ENCODE data around the gene CYGB.

The CYGB gene

DNA sequence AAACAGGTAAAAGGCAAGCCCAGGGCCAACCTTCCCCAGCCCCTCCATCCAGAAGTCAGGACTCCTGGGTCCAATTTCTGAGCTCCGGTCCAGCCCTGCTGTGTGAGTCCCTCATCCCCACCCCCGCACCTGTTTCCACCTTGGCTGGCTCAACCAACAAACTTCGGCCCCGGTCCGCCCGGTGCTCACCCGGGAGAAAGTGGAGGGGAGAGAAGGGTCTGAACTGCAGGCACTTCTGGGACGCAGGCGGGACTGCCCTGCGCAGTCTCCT lies 36.8 kb downstream of the CYGB start:
- DNase-seq (ENCODE audit: low read depth): no peak

DNA sequence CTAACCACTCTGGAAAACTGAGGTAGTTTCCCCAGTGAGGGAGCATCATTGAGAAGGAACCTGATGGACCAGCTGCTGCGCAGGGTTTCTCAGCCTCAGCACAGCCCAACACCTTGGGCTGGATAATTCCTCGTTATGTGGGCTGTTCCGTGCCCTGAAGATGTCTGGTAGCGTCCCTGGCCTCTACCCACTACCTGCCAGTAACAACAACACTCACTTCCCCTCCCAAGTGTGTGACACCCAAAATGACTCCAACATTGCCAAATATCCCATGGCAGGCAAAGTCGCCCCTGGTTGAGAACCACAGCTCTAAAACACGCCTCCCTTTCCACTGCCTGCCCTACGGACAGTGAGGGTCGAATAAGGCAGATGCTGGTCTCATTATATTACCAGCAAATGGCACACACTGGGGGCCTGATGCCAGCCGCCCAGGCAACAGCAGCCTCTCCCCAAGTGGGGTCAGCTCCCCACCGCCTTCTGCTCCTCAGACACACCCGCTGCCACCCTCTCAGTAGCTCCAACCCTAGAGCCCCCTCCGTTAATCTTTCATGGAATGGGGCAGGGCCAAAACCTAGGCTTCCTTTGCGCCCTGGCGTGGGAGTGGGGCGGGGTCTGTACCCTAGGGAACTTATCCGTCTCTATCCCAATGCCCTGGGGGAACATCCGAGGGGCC lies 37.3 kb downstream of the CYGB start:
- DNase-seq (ENCODE audit: low read depth): no peak

GRCh38 chr17:76499267-76499667 lies 38.2 kb downstream of the CYGB start:
- no peak for DNase-seq (ENCODE audit: low read depth)

GRCh38 chr17:76498876-76499251 lies 38.6 kb downstream of the CYGB start:
- no peak for DNase-seq (ENCODE audit: low read depth)

- DNase-seq (ENCODE audit: low read depth): no peak
Observed at GRCh38 chr17:76497979-76498875, 39.3 kb downstream of the CYGB start.

DNA sequence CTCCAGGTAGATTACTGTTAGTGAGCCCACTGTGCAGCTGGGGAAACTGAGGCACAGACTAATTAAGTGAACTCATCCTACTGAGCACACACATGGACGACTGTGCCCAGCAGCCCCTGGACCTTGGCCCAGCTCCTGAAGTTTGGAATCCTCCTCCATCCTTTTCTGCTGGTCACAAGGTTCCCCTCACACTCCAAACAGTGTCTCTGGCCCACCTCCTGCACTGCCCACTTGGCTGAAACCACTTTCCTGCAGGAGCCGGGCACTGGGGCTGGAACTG lies 39.9 kb downstream of the CYGB start:
- DNase-seq (ENCODE audit: low read depth): no peak

GRCh38 chr17:76496464-76496863 lies 41.0 kb downstream of the CYGB start:
- DNase-seq (ENCODE audit: low read depth): no peak

GRCh38 chr17:76495663-76496400 lies 41.7 kb downstream of the CYGB start:
- no peak for DNase-seq (ENCODE audit: low read depth)

GRCh38 chr17:76493505-76494167 lies 43.9 kb downstream of the CYGB start:
- DNase-seq (ENCODE audit: low read depth): no peak

DNA sequence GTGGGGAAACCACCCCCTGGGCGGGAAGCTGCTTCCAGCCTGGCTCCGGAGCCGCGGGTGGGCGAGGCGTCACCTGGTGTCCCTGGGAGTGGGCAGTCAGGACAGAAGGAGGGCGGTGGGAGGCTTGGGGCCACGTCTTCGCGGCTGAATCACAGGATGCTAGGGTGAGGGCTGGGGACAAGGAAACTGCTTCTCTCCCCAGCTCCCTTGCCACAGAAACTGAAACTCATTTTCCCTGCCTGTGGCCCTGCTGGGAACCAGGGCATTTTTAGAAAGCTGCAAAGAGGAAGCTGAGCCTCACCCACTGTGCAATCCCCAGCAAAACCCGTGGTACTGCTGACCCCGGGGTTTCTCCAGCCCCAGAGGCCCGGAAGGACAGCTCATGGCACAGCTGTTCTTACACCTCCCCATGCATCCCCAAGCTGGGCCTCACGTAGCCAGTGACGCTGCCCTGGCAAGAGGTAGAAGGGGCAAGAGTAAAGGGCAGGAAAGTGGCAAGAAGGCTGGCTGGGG lies 44.5 kb downstream of the CYGB start:
- DNase-seq (ENCODE audit: low read depth): no peak

GRCh38 chr17:76492123-76492988 lies 45.2 kb downstream of the CYGB start:
- DNase-seq (ENCODE audit: low read depth): no peak

- DNase-seq (ENCODE audit: low read depth): no peak
Observed at GRCh38 chr17:76491271-76492122, 46.0 kb downstream of the CYGB start.

DNA sequence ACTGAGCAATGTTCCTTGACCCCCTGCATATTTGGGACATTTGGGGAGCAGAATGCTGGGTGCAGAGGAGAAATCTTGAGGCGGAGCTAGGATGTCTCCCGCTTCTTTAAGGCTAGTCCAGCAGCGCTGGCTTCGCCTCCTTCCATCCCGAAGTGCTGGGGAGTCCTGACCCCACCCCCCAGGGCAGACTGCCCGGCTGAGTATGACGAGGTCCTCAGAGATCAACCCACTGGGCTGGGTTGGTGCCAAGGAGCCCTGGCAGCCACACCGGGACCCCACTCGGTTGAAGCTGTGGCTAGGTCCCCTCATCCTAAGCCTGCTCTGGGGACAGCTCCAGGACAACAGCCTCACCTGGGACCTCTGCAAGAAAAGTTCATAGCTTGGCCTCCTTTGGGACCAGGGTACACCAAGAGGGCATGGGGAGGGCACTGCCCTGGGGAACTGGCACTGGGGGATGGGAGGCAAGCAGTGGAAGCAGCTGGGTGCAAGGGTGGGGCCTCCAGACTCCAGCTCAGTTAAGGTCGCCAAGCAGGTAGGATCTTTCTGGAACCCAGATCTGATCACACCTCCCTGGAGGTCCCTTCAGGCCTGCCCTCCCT lies 47.3 kb downstream of the CYGB start:
- no peak for DNase-seq (ENCODE audit: low read depth)

DNA sequence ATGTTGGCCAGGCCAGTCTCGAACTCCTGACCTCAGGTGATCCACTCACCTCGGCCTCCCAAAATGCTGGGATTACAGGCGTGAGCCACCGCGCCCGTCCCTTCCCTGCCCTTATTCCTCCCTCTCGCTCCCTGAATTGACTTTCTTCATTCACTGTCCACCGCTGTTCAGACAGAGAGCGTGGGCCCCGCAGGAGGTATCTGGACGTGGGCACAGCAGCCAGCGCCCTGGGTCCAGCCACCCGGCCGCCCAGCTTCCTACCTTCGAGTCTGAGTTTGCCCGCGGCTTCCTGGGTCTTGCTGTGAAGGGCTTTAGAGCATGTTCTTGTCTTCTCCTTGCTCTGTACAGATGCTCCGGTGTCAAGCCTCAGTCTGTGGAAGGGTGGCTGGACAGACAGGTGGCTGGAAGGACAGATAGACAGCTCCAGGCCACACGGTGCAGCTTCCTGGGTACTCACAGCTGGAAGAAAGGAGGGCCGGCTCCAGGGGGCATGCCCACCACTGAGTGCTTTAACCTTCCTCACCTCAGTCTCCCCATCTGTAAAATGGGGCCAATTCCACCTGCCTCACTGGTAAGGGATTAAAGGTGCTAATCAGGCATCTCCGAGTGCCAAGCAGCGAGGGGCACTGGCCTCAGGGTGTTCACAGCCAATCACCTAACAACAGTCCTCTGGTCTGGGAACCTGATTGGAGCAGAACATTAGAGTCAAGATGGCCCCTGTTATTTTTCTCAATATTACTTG lies 49.9 kb downstream of the CYGB start:
- DNase-seq (ENCODE audit: low read depth): no peak

GRCh38 chr17:76485569-76485968 lies 51.9 kb downstream of the CYGB start:
- DNase-seq (ENCODE audit: low read depth): no peak

DNA sequence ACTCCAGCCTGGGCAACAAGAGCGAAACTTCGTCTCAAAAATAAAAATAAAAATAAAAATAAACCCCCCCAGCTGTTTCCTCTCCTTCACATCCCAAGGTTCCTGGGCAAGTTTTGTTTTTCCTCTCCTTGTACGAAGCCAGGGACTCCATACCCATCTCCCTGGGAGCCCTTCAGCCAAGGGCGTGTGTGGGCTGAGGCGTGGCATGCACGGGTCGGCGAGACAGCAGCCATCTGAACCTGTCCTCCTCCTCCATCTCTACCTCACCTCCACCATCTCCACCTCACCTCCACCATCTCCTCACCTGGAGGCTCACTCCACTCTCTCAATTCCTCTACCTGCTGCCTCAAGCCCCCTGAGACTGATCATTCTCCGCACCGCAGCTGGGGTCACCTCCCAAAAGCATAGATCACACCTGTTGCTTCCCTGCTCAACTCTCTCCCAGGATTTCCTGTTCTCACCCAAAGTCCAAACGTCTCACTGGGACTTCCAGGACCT lies 53.2 kb downstream of the CYGB start:
- no peak for DNase-seq (ENCODE audit: low read depth)

- DNase-seq (ENCODE audit: low read depth): no peak
Observed at GRCh38 chr17:76481071-76481655, 56.3 kb downstream of the CYGB start.

GRCh38 chr17:76480632-76481031 lies 56.9 kb downstream of the CYGB start:
- no peak for DNase-seq (ENCODE audit: low read depth)

DNA sequence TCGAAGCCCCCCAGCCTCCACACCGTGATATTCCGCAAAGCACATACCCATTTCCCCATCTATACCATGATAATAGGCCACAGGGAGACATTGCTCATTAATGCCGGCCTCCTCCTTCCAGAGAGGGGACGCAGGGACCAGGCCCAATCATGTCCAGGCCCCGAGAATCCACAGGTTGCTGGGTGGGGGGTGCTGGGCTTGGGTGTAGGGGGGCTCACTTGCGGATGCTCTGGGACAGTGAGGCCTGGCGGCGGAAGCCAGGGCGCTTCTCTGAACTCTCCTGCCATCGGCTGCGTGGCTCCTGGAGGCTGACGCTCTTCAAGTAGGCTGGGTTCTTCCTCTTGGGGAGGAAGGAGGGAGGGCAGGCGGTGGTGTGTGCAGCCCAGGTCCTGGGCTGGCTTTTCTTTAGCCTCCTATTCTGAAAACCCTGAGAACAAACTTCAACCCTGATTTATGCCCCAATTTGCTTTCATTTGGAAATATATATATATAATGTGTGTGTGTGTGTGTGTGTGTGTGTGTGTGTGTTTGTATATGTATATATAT lies 57.9 kb downstream of the CYGB start:
- DNase-seq (ENCODE audit: low read depth): no peak
